ENCODE measurements around the gene PROX1.

GRCh38 chr1:214067853-214068703 is 80.3 kb downstream of the PROX1 start:
- no peak for TF ChIP-seq POLR2A (IDR thresholded peaks at IDR 0.05; ENCODE audit: low read depth, low read length)
- TF ChIP-seq, protein P1, sequence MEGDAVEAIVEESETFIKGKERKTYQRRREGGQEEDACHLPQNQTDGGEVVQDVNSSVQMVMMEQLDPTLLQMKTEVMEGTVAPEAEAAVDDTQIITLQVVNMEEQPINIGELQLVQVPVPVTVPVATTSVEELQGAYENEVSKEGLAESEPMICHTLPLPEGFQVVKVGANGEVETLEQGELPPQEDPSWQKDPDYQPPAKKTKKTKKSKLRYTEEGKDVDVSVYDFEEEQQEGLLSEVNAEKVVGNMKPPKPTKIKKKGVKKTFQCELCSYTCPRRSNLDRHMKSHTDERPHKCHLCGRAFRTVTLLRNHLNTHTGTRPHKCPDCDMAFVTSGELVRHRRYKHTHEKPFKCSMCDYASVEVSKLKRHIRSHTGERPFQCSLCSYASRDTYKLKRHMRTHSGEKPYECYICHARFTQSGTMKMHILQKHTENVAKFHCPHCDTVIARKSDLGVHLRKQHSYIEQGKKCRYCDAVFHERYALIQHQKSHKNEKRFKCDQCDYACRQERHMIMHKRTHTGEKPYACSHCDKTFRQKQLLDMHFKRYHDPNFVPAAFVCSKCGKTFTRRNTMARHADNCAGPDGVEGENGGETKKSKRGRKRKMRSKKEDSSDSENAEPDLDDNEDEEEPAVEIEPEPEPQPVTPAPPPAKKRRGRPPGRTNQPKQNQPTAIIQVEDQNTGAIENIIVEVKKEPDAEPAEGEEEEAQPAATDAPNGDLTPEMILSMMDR (conservative IDR thresholded peaks at IDR 0.05; ENCODE audit: low read depth, low read length) = no peak
- no peak for TF ChIP-seq BHLHE40 (IDR thresholded peaks at IDR 0.05; ENCODE audit: low read depth, low read length)
- TF ChIP-seq CHD1 (IDR thresholded peaks at IDR 0.05; ENCODE audit: low read depth, low read length) = no peak
- TF ChIP-seq FOS (IDR thresholded peaks at IDR 0.05; ENCODE audit: low read depth, low read length) = no peak
- no peak for TF ChIP-seq MAZ (IDR thresholded peaks at IDR 0.05; ENCODE audit: borderline replicate concordance, low read depth, low read length)

All from IMR-90 (cell line).